NB4 (cell line): ENCODE measurements around the gene ASCC1.

Experiments used
- DNase-seq: peaks from one replicate; pipeline ENCODE4 v3.0.0; 2010; ENCODE audit warnings: low read depth
- H3K4me3 ChIP-seq: one replicate; pipeline ENCODE4 v1.5.1; 2011; ENCODE audit warnings: mild to moderate bottlenecking, low read depth, low read length, moderate library complexity
- CTCF ChIP-seq: IDR thresholded peaks from one replicate; pipeline ENCODE4 v1.5.1; 2012; ENCODE audit warnings: low read depth, low read length
- MAX ChIP-seq: IDR thresholded peaks from 2 replicates; pipeline ENCODE4 v1.6.1; 2011; ENCODE audit warnings: low read depth, low read length
- MYC ChIP-seq: IDR thresholded peaks from 2 replicates; pipeline ENCODE4 v1.6.1; 2011; ENCODE audit warnings: low read depth, low read length
- POLR2A ChIP-seq: IDR thresholded peaks from 2 replicates; pipeline ENCODE4 v1.6.1; 2011; ENCODE audit warnings: mild to moderate bottlenecking; ENCODE audit not compliant: insufficient read length; ENCODE audit errors: extremely low read depth

ASCC1 gene

GRCh38 chr10:72204296-72204695, 11.8 kb downstream of the ASCC1 start:
- TF ChIP-seq POLR2A = no peak
- no peak for DNase-seq
- no peak overlapping the region for H3K4me3 ChIP-seq

- no peak for TF ChIP-seq POLR2A
- DNase-seq = no peak
- no peak overlapping the region for H3K4me3 ChIP-seq
These were observed 14.8 kb downstream of the ASCC1 start for GRCh38 chr10:72201293-72201692.

GRCh38 chr10:72200883-72201282, 15.2 kb downstream of the ASCC1 start:
- no peak for TF ChIP-seq CTCF
- TF ChIP-seq MYC = no peak
- TF ChIP-seq POLR2A = no peak
- no peak for TF ChIP-seq MAX
- no peak overlapping the region for H3K4me3 ChIP-seq
- no peak for DNase-seq

- no peak for DNase-seq
- no peak for TF ChIP-seq POLR2A
- no peak for TF ChIP-seq MYC
- TF ChIP-seq MAX = no peak
- no peak for TF ChIP-seq CTCF
- H3K4me3 ChIP-seq = no peak overlapping the region
These were observed 21.1 kb downstream of the ASCC1 start for GRCh38 chr10:72194949-72195348.

- TF ChIP-seq MYC = no peak
- TF ChIP-seq CTCF = no peak
- no peak for TF ChIP-seq POLR2A
- TF ChIP-seq MAX = no peak
- DNase-seq = no peak
- H3K4me3 ChIP-seq = no peak overlapping the region
These were observed 29.1 kb downstream of the ASCC1 start for GRCh38 chr10:72186982-72187330.

GRCh38 chr10:72186258-72186981, 29.7 kb downstream of the ASCC1 start:
- no peak overlapping the region for H3K4me3 ChIP-seq
- TF ChIP-seq CTCF (no peak), MYC (no peak), MAX (no peak), POLR2A (no peak)
- no peak for DNase-seq

GRCh38 chr10:72184156-72184555, 31.9 kb downstream of the ASCC1 start:
- TF ChIP-seq MYC (no peak), MAX (no peak), POLR2A (no peak), CTCF (no peak)

More at GRCh38 chr10:72184156-72184555, 31.9 kb downstream of the ASCC1 start:
- no peak for DNase-seq
- H3K4me3 ChIP-seq = no peak overlapping the region
